HG03103 (cell line): ENCODE measurements around the gene SNRPD3.

Source experiments
- ATAC-seq: cut with Tn5 transposase; IDR thresholded peaks from one replicate; pipeline ENCODE4 v1.9.1; 2021; ENCODE audit warnings: low read depth; ENCODE audit not compliant: unreplicated experiment

SNRPD3 gene

GRCh38 chr22:24555165-24556039 lies at the start of gene SNRPD3:
SNRPD3 (plus strand) TSS chr22:24555999; CDS start chr22:24557675, 1,676 bp downstream.
- peak; percentile 71 for ATAC-seq

GRCh38 chr22:24506802-24507438 lies 48.9 kb upstream of the SNRPD3 start:
- no peak for ATAC-seq

GRCh38 chr22:24507716-24508115 lies 48.1 kb upstream of the SNRPD3 start:
- ATAC-seq, result no peak

GRCh38 chr22:24510637-24511625 lies 44.9 kb upstream of the SNRPD3 start:
- no peak for ATAC-seq

- no peak for ATAC-seq
Measured at GRCh38 chr22:24512043-24512442, 43.8 kb upstream of the SNRPD3 start.

GRCh38 chr22:24513378-24514240 lies 42.2 kb upstream of the SNRPD3 start:
- ATAC-seq, result no peak

GRCh38 chr22:24514241-24515026 lies 41.4 kb upstream of the SNRPD3 start:
- no peak for ATAC-seq

GRCh38 chr22:24515027-24515338 lies 40.8 kb upstream of the SNRPD3 start:
- no peak for ATAC-seq

GRCh38 chr22:24516301-24516737 lies 39.5 kb upstream of the SNRPD3 start:
- no peak for ATAC-seq

- no peak for ATAC-seq
Measured at GRCh38 chr22:24517446-24517845, 38.4 kb upstream of the SNRPD3 start.

- ATAC-seq, result no peak
Measured at GRCh38 chr22:24518228-24518627, 37.6 kb upstream of the SNRPD3 start.

- ATAC-seq, result no peak
Measured at GRCh38 chr22:24518771-24519485, 36.9 kb upstream of the SNRPD3 start.

- no peak for ATAC-seq
Measured at GRCh38 chr22:24519496-24519895, 36.3 kb upstream of the SNRPD3 start.

- no peak for ATAC-seq
Measured at GRCh38 chr22:24521791-24522245, 34.0 kb upstream of the SNRPD3 start.

GRCh38 chr22:24523873-24524272 lies 31.9 kb upstream of the SNRPD3 start:
- ATAC-seq, result no peak

- ATAC-seq, result no peak
Measured at GRCh38 chr22:24525416-24526037, 30.3 kb upstream of the SNRPD3 start.

GRCh38 chr22:24526191-24526590 lies 29.6 kb upstream of the SNRPD3 start:
- ATAC-seq, result no peak

- ATAC-seq, result no peak
Measured at GRCh38 chr22:24529898-24530297, 25.9 kb upstream of the SNRPD3 start.
